ENCODE measurements around the gene GJB4.

DNA sequence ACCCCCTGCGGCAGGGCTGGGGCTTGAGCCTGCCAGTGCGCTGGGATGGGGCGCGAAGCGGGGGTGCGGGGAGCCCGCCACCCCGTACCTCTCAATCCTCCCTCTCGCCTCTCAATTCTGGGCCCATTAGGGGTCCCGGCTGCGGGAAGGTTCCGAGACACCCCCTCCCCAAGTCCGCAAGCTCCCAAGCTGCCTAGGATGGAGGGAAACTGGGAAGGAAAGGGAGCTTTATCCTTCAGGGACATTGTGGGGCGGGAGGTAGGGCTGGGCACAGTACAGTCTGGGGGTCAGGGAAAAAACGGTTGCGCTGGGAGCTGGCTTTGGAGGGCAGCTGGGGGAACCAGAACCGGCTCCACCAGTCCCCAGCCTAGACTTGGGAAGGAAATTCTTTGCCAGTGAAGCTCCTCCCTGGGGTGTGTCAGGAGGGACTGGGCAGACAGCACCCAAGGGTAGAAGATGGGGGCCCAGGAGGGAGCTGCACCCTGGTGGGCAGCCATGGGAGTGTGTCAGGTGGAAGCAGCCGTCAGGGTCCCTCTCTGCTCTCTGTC, 22.4 kb downstream of the GJB4 start:
- TF ChIP-seq, protein P1, sequence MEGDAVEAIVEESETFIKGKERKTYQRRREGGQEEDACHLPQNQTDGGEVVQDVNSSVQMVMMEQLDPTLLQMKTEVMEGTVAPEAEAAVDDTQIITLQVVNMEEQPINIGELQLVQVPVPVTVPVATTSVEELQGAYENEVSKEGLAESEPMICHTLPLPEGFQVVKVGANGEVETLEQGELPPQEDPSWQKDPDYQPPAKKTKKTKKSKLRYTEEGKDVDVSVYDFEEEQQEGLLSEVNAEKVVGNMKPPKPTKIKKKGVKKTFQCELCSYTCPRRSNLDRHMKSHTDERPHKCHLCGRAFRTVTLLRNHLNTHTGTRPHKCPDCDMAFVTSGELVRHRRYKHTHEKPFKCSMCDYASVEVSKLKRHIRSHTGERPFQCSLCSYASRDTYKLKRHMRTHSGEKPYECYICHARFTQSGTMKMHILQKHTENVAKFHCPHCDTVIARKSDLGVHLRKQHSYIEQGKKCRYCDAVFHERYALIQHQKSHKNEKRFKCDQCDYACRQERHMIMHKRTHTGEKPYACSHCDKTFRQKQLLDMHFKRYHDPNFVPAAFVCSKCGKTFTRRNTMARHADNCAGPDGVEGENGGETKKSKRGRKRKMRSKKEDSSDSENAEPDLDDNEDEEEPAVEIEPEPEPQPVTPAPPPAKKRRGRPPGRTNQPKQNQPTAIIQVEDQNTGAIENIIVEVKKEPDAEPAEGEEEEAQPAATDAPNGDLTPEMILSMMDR (IDR thresholded peaks at IDR 0.05) = no peak
- no peak for TF ChIP-seq EZH2 (IDR thresholded peaks at IDR 0.05; ENCODE audit: borderline replicate concordance, insufficient read depth, low read depth, low read length, poor library complexity, severe bottlenecking)

Measured in B cell (primary cell).